ENCODE measurements around the gene THTPA.

GRCh38 chr14:23513818-23514643, 42.0 kb upstream of the THTPA start:
- no peak for TF ChIP-seq POLR2AphosphoS5 (IDR thresholded peaks at IDR 0.05; ENCODE audit: low read depth, low read length)
- TF ChIP-seq SIN3A (IDR thresholded peaks at IDR 0.05; ENCODE audit: borderline replicate concordance, insufficient read depth, low read length), result no peak
- TF ChIP-seq REST (IDR thresholded peaks at IDR 0.05; ENCODE audit: insufficient read depth in 1 of 2, low read depth in 2 of 2, low read length in 2 of 2), result no peak
- TF ChIP-seq TAF1 (IDR thresholded peaks at IDR 0.05; ENCODE audit: borderline replicate concordance, insufficient read depth, low read length), result no peak

Measured in PFSK-1 (cell line).